SK-N-SH (cell line): ENCODE data around the gene LCE5A.
A peak's percentile ranks its signal among the peaks of the same experiment; 100 is the strongest.

Experiments used
- EP300 ChIP-seq, 2 experiments: IDR thresholded peaks; 2 replicates each; pipeline versions ENCODE4 v1.4.0 to v1.6.1; 2012; ENCODE audit warnings: borderline replicate concordance in 1 of 2, low read depth in 1 of 2, low read length in 1 of 2
- EZH2phosphoT487 ChIP-seq: fragments of 200-600 bp; sonication (generic); IDR thresholded peaks from 2 replicates; pipeline ENCODE4 v1.6.1; 2017; ENCODE audit warnings: low read depth, mixed run types, mild to moderate bottlenecking, antibody characterized with exemption, moderate library complexity, borderline replicate concordance
- JUND ChIP-seq: IDR thresholded peaks from 2 replicates; pipeline ENCODE4 v1.4.0; 2012
- MEF2A ChIP-seq: IDR thresholded peaks from 2 replicates; pipeline ENCODE4 v1.4.0; 2012; ENCODE audit warnings: low read depth, borderline replicate concordance
- MXI1 ChIP-seq: IDR thresholded peaks from 2 replicates; pipeline ENCODE4 v1.6.1; 2012; ENCODE audit warnings: mild to moderate bottlenecking, low read depth, low read length, improper control_type of control experiment
- TCF12 ChIP-seq: IDR thresholded peaks from 2 replicates; pipeline ENCODE4 v1.4.0; 2012
- TF ChIP-seq, protein P1 (sequence below): fragments of 200-600 bp; sonication (generic); IDR thresholded peaks from 2 replicates; pipeline ENCODE4 v1.6.1; 2017; ENCODE audit warnings: antibody characterized with exemption, mild to moderate bottlenecking, moderate library complexity
- TF ChIP-seq, protein P2 (sequence below): IDR thresholded peaks from 2 replicates; pipeline ENCODE4 v1.4.0; 2012; ENCODE audit warnings: low read depth, borderline replicate concordance
- TF ChIP-seq, protein P3 (sequence below): IDR thresholded peaks from 2 replicates; pipeline ENCODE4 v1.6.1; 2012; ENCODE audit warnings: mild to moderate bottlenecking, low read depth, low read length, moderate library complexity
- TF ChIP-seq, protein P4 (sequence below): fragments of 150-350 bp; IDR thresholded peaks from 2 replicates; pipeline ENCODE4 v1.6.1; 2017; ENCODE audit warnings: antibody characterized with exemption, low read length, low read depth, borderline replicate concordance

DNA sequence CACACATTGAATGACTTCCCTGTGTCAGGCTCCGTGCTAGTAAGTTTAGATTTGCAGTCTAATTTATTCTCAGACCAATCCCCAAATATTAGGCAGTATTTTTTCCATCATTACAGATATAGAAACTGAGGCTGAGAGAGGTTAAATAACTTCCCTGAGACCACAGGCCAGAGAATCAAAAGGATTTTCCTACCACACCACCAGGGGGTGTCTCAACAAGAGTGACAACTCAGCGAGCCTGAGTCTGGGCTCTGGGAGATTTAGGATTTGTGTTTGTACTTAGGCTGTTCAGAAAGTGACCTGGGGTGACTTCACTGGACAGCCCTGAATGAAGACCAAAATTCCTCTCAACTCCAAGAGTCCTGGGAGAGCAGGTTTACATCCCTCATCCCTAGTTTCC lies 13.3 kb upstream of the LCE5A start:
- TF ChIP-seq EZH2phosphoT487: no peak
- TF ChIP-seq MEF2A: no peak
- TF ChIP-seq, protein P1, sequence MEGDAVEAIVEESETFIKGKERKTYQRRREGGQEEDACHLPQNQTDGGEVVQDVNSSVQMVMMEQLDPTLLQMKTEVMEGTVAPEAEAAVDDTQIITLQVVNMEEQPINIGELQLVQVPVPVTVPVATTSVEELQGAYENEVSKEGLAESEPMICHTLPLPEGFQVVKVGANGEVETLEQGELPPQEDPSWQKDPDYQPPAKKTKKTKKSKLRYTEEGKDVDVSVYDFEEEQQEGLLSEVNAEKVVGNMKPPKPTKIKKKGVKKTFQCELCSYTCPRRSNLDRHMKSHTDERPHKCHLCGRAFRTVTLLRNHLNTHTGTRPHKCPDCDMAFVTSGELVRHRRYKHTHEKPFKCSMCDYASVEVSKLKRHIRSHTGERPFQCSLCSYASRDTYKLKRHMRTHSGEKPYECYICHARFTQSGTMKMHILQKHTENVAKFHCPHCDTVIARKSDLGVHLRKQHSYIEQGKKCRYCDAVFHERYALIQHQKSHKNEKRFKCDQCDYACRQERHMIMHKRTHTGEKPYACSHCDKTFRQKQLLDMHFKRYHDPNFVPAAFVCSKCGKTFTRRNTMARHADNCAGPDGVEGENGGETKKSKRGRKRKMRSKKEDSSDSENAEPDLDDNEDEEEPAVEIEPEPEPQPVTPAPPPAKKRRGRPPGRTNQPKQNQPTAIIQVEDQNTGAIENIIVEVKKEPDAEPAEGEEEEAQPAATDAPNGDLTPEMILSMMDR: peak; percentile 40
- TF ChIP-seq, protein P2, sequence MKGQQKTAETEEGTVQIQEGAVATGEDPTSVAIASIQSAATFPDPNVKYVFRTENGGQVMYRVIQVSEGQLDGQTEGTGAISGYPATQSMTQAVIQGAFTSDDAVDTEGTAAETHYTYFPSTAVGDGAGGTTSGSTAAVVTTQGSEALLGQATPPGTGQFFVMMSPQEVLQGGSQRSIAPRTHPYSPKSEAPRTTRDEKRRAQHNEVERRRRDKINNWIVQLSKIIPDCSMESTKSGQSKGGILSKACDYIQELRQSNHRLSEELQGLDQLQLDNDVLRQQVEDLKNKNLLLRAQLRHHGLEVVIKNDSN: no peak
- TF ChIP-seq, protein P3, sequence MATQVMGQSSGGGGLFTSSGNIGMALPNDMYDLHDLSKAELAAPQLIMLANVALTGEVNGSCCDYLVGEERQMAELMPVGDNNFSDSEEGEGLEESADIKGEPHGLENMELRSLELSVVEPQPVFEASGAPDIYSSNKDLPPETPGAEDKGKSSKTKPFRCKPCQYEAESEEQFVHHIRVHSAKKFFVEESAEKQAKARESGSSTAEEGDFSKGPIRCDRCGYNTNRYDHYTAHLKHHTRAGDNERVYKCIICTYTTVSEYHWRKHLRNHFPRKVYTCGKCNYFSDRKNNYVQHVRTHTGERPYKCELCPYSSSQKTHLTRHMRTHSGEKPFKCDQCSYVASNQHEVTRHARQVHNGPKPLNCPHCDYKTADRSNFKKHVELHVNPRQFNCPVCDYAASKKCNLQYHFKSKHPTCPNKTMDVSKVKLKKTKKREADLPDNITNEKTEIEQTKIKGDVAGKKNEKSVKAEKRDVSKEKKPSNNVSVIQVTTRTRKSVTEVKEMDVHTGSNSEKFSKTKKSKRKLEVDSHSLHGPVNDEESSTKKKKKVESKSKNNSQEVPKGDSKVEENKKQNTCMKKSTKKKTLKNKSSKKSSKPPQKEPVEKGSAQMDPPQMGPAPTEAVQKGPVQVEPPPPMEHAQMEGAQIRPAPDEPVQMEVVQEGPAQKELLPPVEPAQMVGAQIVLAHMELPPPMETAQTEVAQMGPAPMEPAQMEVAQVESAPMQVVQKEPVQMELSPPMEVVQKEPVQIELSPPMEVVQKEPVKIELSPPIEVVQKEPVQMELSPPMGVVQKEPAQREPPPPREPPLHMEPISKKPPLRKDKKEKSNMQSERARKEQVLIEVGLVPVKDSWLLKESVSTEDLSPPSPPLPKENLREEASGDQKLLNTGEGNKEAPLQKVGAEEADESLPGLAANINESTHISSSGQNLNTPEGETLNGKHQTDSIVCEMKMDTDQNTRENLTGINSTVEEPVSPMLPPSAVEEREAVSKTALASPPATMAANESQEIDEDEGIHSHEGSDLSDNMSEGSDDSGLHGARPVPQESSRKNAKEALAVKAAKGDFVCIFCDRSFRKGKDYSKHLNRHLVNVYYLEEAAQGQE: no peak
- TF ChIP-seq, protein P4, sequence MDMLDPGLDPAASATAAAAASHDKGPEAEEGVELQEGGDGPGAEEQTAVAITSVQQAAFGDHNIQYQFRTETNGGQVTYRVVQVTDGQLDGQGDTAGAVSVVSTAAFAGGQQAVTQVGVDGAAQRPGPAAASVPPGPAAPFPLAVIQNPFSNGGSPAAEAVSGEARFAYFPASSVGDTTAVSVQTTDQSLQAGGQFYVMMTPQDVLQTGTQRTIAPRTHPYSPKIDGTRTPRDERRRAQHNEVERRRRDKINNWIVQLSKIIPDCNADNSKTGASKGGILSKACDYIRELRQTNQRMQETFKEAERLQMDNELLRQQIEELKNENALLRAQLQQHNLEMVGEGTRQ: no peak
- TF ChIP-seq TCF12: no peak
- no peak for TF ChIP-seq EP300 (IDR thresholded peaks at IDR 0.05; ENCODE audit: borderline replicate concordance in 1 of 2, low read depth in 1 of 2, low read length in 1 of 2)
- no peak for TF ChIP-seq MXI1
- TF ChIP-seq JUND: no peak
